Neural cell (in vitro differentiated cells): ENCODE results near the gene QSOX2. TPM values are rescaled to one million over a fixed set of nuclear protein-coding genes. Genes with fewer than 3 reads are reported as not detected.

ENCODE experiments used
- H2AFZ ChIP-seq: fragments of 200-600, 300-800 bp; sonication (generic), shearing (Covaris generic); 2 replicates; pipeline ENCODE4 v1.6.0; 2014; ENCODE audit warnings: low read depth, mild to moderate bottlenecking, antibody characterized with exemption, low read length, moderate library complexity
- H3F3A ChIP-seq: fragments of 200-600 bp; shearing (Covaris generic); 2 replicates; pipeline ENCODE4 v1.6.1; 2016; ENCODE audit warnings: mild to moderate bottlenecking, moderate library complexity, mixed read lengths, antibody characterized with exemption, low read length; ENCODE audit not compliant: insufficient read depth, poor library complexity, severe bottlenecking
- H3K27ac ChIP-seq: fragments of 200-600, 300-800 bp; sonication (generic), shearing (Covaris generic); 2 replicates; pipeline ENCODE4 v1.5.1; 2014; ENCODE audit warnings: mild to moderate bottlenecking, low read length, moderate library complexity
- H3K27me3 ChIP-seq: fragments of 300-800, 200-600 bp; sonication (generic), shearing (Covaris generic); 2 replicates; pipeline ENCODE4 v1.6.0; 2014; ENCODE audit warnings: mild to moderate bottlenecking, low read depth, low read length, moderate library complexity; ENCODE audit not compliant: insufficient read depth
- H3K36me3 ChIP-seq: fragments of 300-800, 200-600 bp; sonication (generic), shearing (Covaris generic); 2 replicates; pipeline ENCODE4 v1.5.1; 2014; ENCODE audit warnings: mild to moderate bottlenecking, antibody characterized with exemption, low read length, moderate library complexity; ENCODE audit not compliant: insufficient read depth
- H3K4me2 ChIP-seq: fragments of 300-800, 200-600 bp; sonication (generic), shearing (Covaris generic); 2 replicates; pipeline ENCODE4 v1.6.0; 2014; ENCODE audit warnings: mild to moderate bottlenecking, low read length
- H3K4me3 ChIP-seq: fragments of 300-800, 200-600 bp; sonication (generic), shearing (Covaris generic); 2 replicates; pipeline ENCODE4 v1.5.1; 2014; ENCODE audit warnings: mild to moderate bottlenecking, low read length, moderate library complexity
- H3K79me2 ChIP-seq: fragments of 200-600 bp; shearing (Covaris generic); replicated peaks from 2 replicates; pipeline ENCODE4 v1.6.0; 2014; ENCODE audit warnings: mild to moderate bottlenecking, low read length, moderate library complexity; ENCODE audit not compliant: insufficient read depth
- H3K9ac ChIP-seq: fragments of 300-800, 200-600 bp; sonication (generic), shearing (Covaris generic); 2 replicates; pipeline ENCODE4 v1.6.1; 2016; ENCODE audit warnings: mild to moderate bottlenecking, low read length, mixed read lengths
- H3K9me2 ChIP-seq: fragments of 200-600 bp; shearing (Covaris generic); 2 replicates; pipeline ENCODE4 v1.6.1; 2016; ENCODE audit warnings: mild to moderate bottlenecking, low read length, mixed read lengths; ENCODE audit not compliant: insufficient read depth
- H3K9me3 ChIP-seq: fragments of 200-600, 300-800 bp; sonication (generic), shearing (Covaris generic); 2 replicates; pipeline ENCODE4 v1.6.1; 2016; ENCODE audit warnings: mild to moderate bottlenecking, mixed run types, low read length, moderate library complexity, mixed read lengths
- H4K20me1 ChIP-seq: fragments of 200-600 bp; shearing (Covaris generic); 2 replicates; pipeline ENCODE4 v1.6.1; 2016; ENCODE audit warnings: mild to moderate bottlenecking, mixed run types; ENCODE audit not compliant: insufficient read depth
- EP300 ChIP-seq: fragments of 450-650 bp; conservative IDR thresholded peaks from 2 replicates; pipeline ENCODE4 v1.6.1; 2014; ENCODE audit warnings: antibody characterized with exemption, mild to moderate bottlenecking, moderate library complexity; ENCODE audit not compliant: poor library complexity, severe bottlenecking
- EZH2 ChIP-seq: fragments of 200-600, 300-800 bp; shearing (Covaris generic), sonication (generic); IDR thresholded peaks from 2 replicates; pipeline ENCODE4 v1.6.1; 2014; ENCODE audit warnings: antibody characterized with exemption, low read length, borderline replicate concordance, mild to moderate bottlenecking; ENCODE audit not compliant: insufficient read depth, poor library complexity, severe bottlenecking
- MXI1 ChIP-seq: fragments of 450-650 bp; conservative IDR thresholded peaks from 2 replicates; pipeline ENCODE4 v1.6.1; 2014; ENCODE audit warnings: antibody characterized with exemption, mild to moderate bottlenecking; ENCODE audit not compliant: poor library complexity, severe bottlenecking
- POLR2AphosphoS5 ChIP-seq: IDR thresholded peaks from 2 replicates; pipeline ENCODE4 v1.6.1; 2012
- RAD21 ChIP-seq: fragments of 450-650 bp; conservative IDR thresholded peaks from 2 replicates; pipeline ENCODE4 v1.6.1; 2014; ENCODE audit warnings: antibody characterized with exemption, mild to moderate bottlenecking, moderate library complexity
- SMC3 ChIP-seq: fragments of 450-650 bp; conservative IDR thresholded peaks from 2 replicates; pipeline ENCODE4 v1.6.1; 2014; ENCODE audit warnings: antibody characterized with exemption, mild to moderate bottlenecking, moderate library complexity; ENCODE audit not compliant: poor library complexity
- TAF1 ChIP-seq: IDR thresholded peaks from 2 replicates; pipeline ENCODE4 v1.6.1; 2012; ENCODE audit warnings: low read depth
- polyA plus RNA-seq: library from polyadenylated mRNA; depleted of rRNA; stranded (reverse); fragments of >200 nt; gene quantifications from 2 replicates; pipeline ENCODE4 v1.2.3, GENCODE V29; 2014
- TF ChIP-seq, protein P1 (sequence below): fragments of 450-650 bp; IDR thresholded peaks from 2 replicates; pipeline ENCODE4 v1.5.1; 2014; ENCODE audit warnings: antibody characterized with exemption, mild to moderate bottlenecking, moderate library complexity; ENCODE audit not compliant: poor library complexity, severe bottlenecking
- TF ChIP-seq, protein P2 (sequence below): IDR thresholded peaks from 2 replicates; pipeline ENCODE4 v1.6.1; 2012; ENCODE audit warnings: borderline replicate concordance

Gene QSOX2
- polyA plus RNA-seq, 1 donor from 2014 or later, result 20.7 TPM

DNA sequence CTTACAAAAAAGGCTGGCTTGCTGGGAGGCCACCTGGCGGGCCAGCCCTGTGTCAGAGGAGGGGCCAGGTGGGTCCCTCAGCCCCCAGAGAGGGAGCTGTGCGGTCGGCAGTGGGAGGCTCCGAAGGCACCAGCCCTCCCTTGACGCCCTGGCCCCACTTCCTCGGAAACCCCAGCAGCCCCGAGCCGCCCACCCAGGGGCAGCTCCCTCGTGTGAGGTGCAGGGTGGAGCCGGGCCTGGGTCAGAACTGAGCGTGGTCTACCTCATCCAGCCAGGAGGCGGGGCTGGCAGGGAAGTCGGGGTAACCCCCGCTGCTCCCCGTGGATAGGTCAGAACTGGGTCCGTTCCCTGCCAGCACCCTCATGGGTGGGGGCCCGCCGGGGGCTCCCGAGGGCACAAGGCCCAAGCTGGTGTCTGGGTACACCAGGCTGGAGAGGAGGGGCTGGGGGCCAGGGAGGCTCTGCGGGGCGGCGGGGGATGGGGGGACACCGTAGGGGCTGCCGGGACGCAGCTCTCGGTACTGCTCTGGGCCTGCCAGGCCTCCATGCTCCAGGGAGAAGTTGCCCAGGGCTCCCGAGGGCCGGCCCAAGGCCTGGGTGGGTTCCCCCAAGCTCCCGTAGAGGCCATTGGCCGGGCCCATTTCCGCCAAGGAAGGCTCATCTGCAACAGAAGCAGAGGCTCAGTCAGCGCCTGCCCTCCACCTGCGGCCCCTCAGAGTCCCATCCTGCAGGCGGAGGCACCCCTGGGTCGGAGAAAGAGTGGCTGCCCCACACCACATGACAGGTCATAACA, 48.3 kb downstream of the QSOX2 start:
- Histone ChIP-seq H3K4me2 (no peak overlapping the region), H3K9me2 (no peaks in the 10 kb centered on the region), H3F3A (no peaks in the 10 kb centered on the region), H4K20me1 (no peaks in the 10 kb centered on the region), H2AFZ (no peak overlapping the region), H3K9me3 (no peaks in the 10 kb centered on the region), H3K27me3 (peaks cover 96% of the 10 kb centered on the region), H3K4me3 (no peak overlapping the region), H3K36me3 (no peaks in the 10 kb centered on the region), H3K9ac (no peak overlapping the region), H3K27ac (no peak overlapping the region), H3K79me2 (no peaks in the 10 kb centered on the region)
- TF ChIP-seq, protein P1, sequence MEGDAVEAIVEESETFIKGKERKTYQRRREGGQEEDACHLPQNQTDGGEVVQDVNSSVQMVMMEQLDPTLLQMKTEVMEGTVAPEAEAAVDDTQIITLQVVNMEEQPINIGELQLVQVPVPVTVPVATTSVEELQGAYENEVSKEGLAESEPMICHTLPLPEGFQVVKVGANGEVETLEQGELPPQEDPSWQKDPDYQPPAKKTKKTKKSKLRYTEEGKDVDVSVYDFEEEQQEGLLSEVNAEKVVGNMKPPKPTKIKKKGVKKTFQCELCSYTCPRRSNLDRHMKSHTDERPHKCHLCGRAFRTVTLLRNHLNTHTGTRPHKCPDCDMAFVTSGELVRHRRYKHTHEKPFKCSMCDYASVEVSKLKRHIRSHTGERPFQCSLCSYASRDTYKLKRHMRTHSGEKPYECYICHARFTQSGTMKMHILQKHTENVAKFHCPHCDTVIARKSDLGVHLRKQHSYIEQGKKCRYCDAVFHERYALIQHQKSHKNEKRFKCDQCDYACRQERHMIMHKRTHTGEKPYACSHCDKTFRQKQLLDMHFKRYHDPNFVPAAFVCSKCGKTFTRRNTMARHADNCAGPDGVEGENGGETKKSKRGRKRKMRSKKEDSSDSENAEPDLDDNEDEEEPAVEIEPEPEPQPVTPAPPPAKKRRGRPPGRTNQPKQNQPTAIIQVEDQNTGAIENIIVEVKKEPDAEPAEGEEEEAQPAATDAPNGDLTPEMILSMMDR, result no peak
- TF ChIP-seq POLR2AphosphoS5 (no peak), EP300 (no peak), EZH2 (no peak), SMC3 (no peak)
- TF ChIP-seq, protein P2, sequence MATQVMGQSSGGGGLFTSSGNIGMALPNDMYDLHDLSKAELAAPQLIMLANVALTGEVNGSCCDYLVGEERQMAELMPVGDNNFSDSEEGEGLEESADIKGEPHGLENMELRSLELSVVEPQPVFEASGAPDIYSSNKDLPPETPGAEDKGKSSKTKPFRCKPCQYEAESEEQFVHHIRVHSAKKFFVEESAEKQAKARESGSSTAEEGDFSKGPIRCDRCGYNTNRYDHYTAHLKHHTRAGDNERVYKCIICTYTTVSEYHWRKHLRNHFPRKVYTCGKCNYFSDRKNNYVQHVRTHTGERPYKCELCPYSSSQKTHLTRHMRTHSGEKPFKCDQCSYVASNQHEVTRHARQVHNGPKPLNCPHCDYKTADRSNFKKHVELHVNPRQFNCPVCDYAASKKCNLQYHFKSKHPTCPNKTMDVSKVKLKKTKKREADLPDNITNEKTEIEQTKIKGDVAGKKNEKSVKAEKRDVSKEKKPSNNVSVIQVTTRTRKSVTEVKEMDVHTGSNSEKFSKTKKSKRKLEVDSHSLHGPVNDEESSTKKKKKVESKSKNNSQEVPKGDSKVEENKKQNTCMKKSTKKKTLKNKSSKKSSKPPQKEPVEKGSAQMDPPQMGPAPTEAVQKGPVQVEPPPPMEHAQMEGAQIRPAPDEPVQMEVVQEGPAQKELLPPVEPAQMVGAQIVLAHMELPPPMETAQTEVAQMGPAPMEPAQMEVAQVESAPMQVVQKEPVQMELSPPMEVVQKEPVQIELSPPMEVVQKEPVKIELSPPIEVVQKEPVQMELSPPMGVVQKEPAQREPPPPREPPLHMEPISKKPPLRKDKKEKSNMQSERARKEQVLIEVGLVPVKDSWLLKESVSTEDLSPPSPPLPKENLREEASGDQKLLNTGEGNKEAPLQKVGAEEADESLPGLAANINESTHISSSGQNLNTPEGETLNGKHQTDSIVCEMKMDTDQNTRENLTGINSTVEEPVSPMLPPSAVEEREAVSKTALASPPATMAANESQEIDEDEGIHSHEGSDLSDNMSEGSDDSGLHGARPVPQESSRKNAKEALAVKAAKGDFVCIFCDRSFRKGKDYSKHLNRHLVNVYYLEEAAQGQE, result no peak

DNA sequence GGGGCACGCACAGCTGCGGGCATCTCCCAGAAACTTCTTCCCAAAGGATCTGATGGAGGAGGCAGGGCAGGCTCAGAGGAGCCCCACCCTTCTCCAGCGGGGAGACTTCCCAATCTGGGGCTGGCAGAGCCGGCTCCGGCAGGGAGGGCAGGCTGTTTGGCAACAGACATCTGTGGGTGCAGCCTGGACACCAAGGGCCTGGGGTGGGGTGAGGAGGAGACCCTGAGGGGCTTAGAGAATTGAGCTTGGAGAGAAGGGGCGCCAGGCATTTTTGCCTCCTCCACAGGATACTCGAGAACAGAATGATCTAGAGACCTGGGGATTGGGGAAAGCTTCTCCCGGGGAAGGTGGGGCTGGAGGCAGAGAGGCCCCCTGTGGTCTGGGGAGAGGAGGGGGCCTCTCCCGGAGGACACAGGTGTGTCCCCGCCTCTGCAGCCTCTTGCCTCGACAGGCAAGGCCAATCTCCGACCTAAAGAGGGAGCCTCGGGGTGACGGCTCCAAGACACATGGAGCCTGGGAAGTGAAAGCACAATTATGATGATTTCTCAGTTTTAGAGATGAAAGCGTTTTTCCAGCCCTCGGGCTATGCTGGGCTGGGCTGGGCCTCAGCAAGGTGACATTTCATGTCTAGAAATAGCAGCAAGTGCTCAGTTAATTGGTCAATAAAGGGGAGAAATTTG, 49.1 kb downstream of the QSOX2 start:
- Histone ChIP-seq H3K9me2 (no peaks in the 10 kb centered on the region), H3F3A (no peaks in the 10 kb centered on the region), H3K36me3 (no peaks in the 10 kb centered on the region), H3K79me2 (no peaks in the 10 kb centered on the region), H3K4me2 (no peak overlapping the region), H4K20me1 (no peaks in the 10 kb centered on the region), H2AFZ (no peak overlapping the region), H3K9ac (no peak overlapping the region), H3K27ac (no peak overlapping the region), H3K27me3 (peaks cover 96% of the 10 kb centered on the region), H3K4me3 (no peak overlapping the region), H3K9me3 (no peaks in the 10 kb centered on the region)
- TF ChIP-seq POLR2AphosphoS5 (no peak), MXI1 (no peak), EZH2 (no peak), EP300 (no peak), TAF1 (no peak), SMC3 (no peak), RAD21 (no peak)
- TF ChIP-seq, protein P2, result no peak
- TF ChIP-seq, protein P1, result no peak
